H1 (cell line): ENCODE results near the gene TACR2. TPM values are rescaled to one million over a fixed set of nuclear protein-coding genes. Genes with fewer than 3 reads are reported as not detected.
A peak's percentile ranks its signal among the peaks of the same experiment; 100 is the strongest.

Source experiments
- CTCF ChIA-PET: fragments of 300-600 bp; sonication (Branson Sonifier 250); formaldehyde crosslinking; loops from one replicate; lab custom pipeline; 2021; ENCODE audit not compliant: partially characterized antibody; lab: Charles Lee
- POLR2A ChIA-PET: fragments of 300-600 bp; sonication (Branson Sonifier 250); formaldehyde crosslinking; loops from one replicate; lab custom pipeline; 2021; ENCODE audit warnings: inconsistent platforms; ENCODE audit not compliant: partially characterized antibody; lab: Charles Lee
- DNase-seq, 2 experiments: peaks; one replicate each; pipeline versions ENCODE4 v3.0.0 to v3.0.0-alpha.2; 2010 to 2022; ENCODE audit warnings: low spot score in 2 of 2, low read depth in 1 of 2, mixed read lengths in 1 of 2
- FAIRE-seq: peaks from 2 replicates; lab custom pipeline; 2011; peaks lifted over from hg19 to GRCh38; lab: Jason Lieb, UNC
- H2AFZ ChIP-seq: 2 replicates; pipeline ENCODE4 v1.8.1; 2012; ENCODE audit warnings: low read length, inconsistent platforms
- H2AK5ac ChIP-seq: 2 replicates; pipeline ENCODE4 v1.6.1; 2013; ENCODE audit warnings: low read depth, low read length
- H2BK120ac ChIP-seq: replicated peaks from 2 replicates; pipeline ENCODE3; 2013; ENCODE audit warnings: low read depth, low read length, inconsistent platforms
- H2BK12ac ChIP-seq: 2 replicates; pipeline ENCODE4 v1.6.1; 2013; ENCODE audit warnings: low read depth, low read length
- H2BK15ac ChIP-seq: 2 replicates; pipeline ENCODE4 v1.6.1; 2013; ENCODE audit warnings: low read length
- H2BK20ac ChIP-seq: 2 replicates; pipeline ENCODE4 v1.6.1; 2013; ENCODE audit warnings: low read length
- H2BK5ac ChIP-seq: 2 replicates; pipeline ENCODE4 v1.6.1; 2013; ENCODE audit warnings: low read depth, low read length
- H3K14ac ChIP-seq: 2 replicates; pipeline ENCODE4 v1.6.1; 2013; ENCODE audit warnings: inconsistent platforms; ENCODE audit not compliant: insufficient read length
- H3K18ac ChIP-seq: 2 replicates; pipeline ENCODE4 v1.6.1; 2013; ENCODE audit warnings: low read length; ENCODE audit errors: extremely low read depth
- H3K23ac ChIP-seq: 2 replicates; pipeline ENCODE4 v1.6.1; 2013; ENCODE audit warnings: inconsistent platforms; ENCODE audit not compliant: insufficient read length
- H3K23me2 ChIP-seq: 2 replicates; pipeline ENCODE4 v1.6.1; 2013; ENCODE audit warnings: low read depth, low read length
- H3K27ac ChIP-seq: 2 replicates; pipeline ENCODE4 v1.6.1; 2011; ENCODE audit warnings: low read depth, low read length, inconsistent platforms
- H3K27me3 ChIP-seq, 4 experiments: replicated peaks in 1 of 4; 1 replicate in 1 of 4; 2 replicates in 3 of 4; pipeline versions ENCODE4 v1.6.1 to v1.8.1; 2011 to 2013; ENCODE audit warnings: low read length in 3 of 4, mild to moderate bottlenecking in 3 of 4, inconsistent platforms in 2 of 4, mixed read lengths in 2 of 4, moderate library complexity in 1 of 4; ENCODE audit not compliant: control insufficient read depth in 3 of 4, insufficient read depth in 3 of 4; ENCODE audit errors: extremely low read depth in 1 of 4
- H3K36me3 ChIP-seq, 4 experiments: 2 replicates each; pipeline versions ENCODE4 v1.6.1 to v1.8.1; 2011 to 2013; ENCODE audit warnings: mild to moderate bottlenecking in 4 of 4, low read length in 3 of 4, moderate library complexity in 2 of 4, control low read depth in 1 of 4, inconsistent platforms in 1 of 4; ENCODE audit not compliant: insufficient read depth in 4 of 4, control insufficient read depth in 2 of 4
- H3K4ac ChIP-seq: replicated peaks from 2 replicates; pipeline ENCODE3; 2013; ENCODE audit warnings: low read length, low read depth, mixed read lengths, inconsistent platforms; ENCODE audit not compliant: insufficient read length
- H3K4me1 ChIP-seq, 4 experiments: replicated peaks in 1 of 4; 1 replicate in 1 of 4; 2 replicates in 3 of 4; pipeline versions ENCODE4 v1.6.1 to v1.8.1; 2011 to 2013; ENCODE audit warnings: low read length in 3 of 4, inconsistent platforms in 2 of 4, mixed read lengths in 1 of 4; ENCODE audit not compliant: insufficient read depth in 4 of 4, control insufficient read depth in 3 of 4
- H3K4me2 ChIP-seq, 2 experiments: 2 replicates each; pipeline versions ENCODE4 v1.6.1 to v1.8.1; 2011 to 2013; ENCODE audit warnings: low read depth in 2 of 2, low read length in 2 of 2, control low read depth in 1 of 2, inconsistent platforms in 1 of 2, mild to moderate bottlenecking in 1 of 2; ENCODE audit not compliant: insufficient read depth in 1 of 2
- H3K4me3 ChIP-seq, 4 experiments: fragments of 200-600, 300-600 bp in 1 of 4; sonication (generic), shearing (Covaris generic), sonication (Bioruptor Twin) in 1 of 4; 2 replicates each; pipeline versions ENCODE4 v1.5.1 to v1.8.1; 2011 to 2016; ENCODE audit warnings: low read length in 4 of 4, low read depth in 3 of 4, control low read depth in 2 of 4, inconsistent platforms in 2 of 4, mild to moderate bottlenecking in 2 of 4, mixed read lengths in 1 of 4, moderate library complexity in 1 of 4; ENCODE audit not compliant: insufficient read depth in 2 of 4; ENCODE audit errors: extremely low read depth in 1 of 4
- H3K56ac ChIP-seq: replicated peaks from 2 replicates; pipeline ENCODE3; 2013; ENCODE audit warnings: low read depth, mild to moderate bottlenecking, mixed read lengths, low read length, inconsistent platforms; ENCODE audit not compliant: insufficient read length
- H3K79me1 ChIP-seq: 2 replicates; pipeline ENCODE4 v1.6.1; 2013; ENCODE audit warnings: low read depth, low read length, control low read depth
- H3K79me2 ChIP-seq, 2 experiments: 2 replicates each; pipeline versions ENCODE4 v1.6.1 to v1.8.1; 2012 to 2013; ENCODE audit warnings: low read length in 2 of 2, mild to moderate bottlenecking in 2 of 2, inconsistent platforms in 1 of 2; ENCODE audit not compliant: insufficient read depth in 2 of 2, control insufficient read depth in 1 of 2
- H3K9ac ChIP-seq, 4 experiments: replicated peaks in 1 of 4; 1 replicate in 1 of 4; 2 replicates in 3 of 4; pipeline versions ENCODE4 v1.6.1 to v1.8.1; 2011 to 2013; ENCODE audit warnings: low read depth in 3 of 4, low read length in 3 of 4, control low read depth in 2 of 4, mild to moderate bottlenecking in 2 of 4, moderate library complexity in 2 of 4, inconsistent platforms in 1 of 4; ENCODE audit errors: extremely low read depth in 1 of 4
- H3K9me3 ChIP-seq, 2 experiments: 2 replicates each; pipeline versions ENCODE4 v1.6.1 to v1.8.1; 2012 to 2013; ENCODE audit warnings: mild to moderate bottlenecking in 2 of 2, moderate library complexity in 2 of 2, control low read depth in 1 of 2, inconsistent platforms in 1 of 2, low read depth in 1 of 2, low read length in 1 of 2, mixed read lengths in 1 of 2; ENCODE audit not compliant: insufficient read depth in 2 of 2
- H4K20me1 ChIP-seq, 2 experiments: replicated peaks in 1 of 2; 2 replicates each; pipeline versions ENCODE3 to v1.8.1; 2011 to 2013; ENCODE audit warnings: inconsistent platforms in 2 of 2, low read length in 2 of 2, mild to moderate bottlenecking in 1 of 2; ENCODE audit not compliant: insufficient read depth in 2 of 2, control insufficient read depth in 1 of 2
- H4K5ac ChIP-seq: 2 replicates; pipeline ENCODE4 v1.6.1; 2013; ENCODE audit warnings: low read length, low read depth, mixed read lengths, inconsistent platforms; ENCODE audit not compliant: insufficient read length
- H4K8ac ChIP-seq: 2 replicates; pipeline ENCODE4 v1.8.0; 2013; ENCODE audit warnings: mild to moderate bottlenecking, moderate library complexity, low read length, inconsistent platforms; ENCODE audit not compliant: insufficient read depth; ENCODE audit errors: extremely low read depth
- H4K91ac ChIP-seq: replicated peaks from 2 replicates; pipeline ENCODE3; 2013; ENCODE audit warnings: low read length, mixed read lengths, inconsistent platforms; ENCODE audit not compliant: insufficient read length
- KDM4A ChIP-seq: IDR thresholded peaks from one replicate; pipeline ENCODE4 v1.7.1; 2012; ENCODE audit warnings: low read depth, mild to moderate bottlenecking, moderate library complexity, low read length, inconsistent platforms; ENCODE audit not compliant: severe bottlenecking
- POLR2AphosphoS5 ChIP-seq: IDR thresholded peaks from 2 replicates; pipeline ENCODE4 v1.6.1; 2011; ENCODE audit warnings: low read depth, low read length
- RAD21 ChIP-seq, 2 experiments: IDR thresholded peaks in 1 of 2; conservative IDR thresholded peaks in 1 of 2; 2 replicates each; pipeline ENCODE4 v1.6.1; 2011; ENCODE audit warnings: low read depth in 2 of 2, low read length in 2 of 2, improper control_type of control experiment in 1 of 2, inconsistent platforms in 1 of 2, mild to moderate bottlenecking in 1 of 2, moderate library complexity in 1 of 2
- WGBS, 2 experiments: shearing (Covaris generic) in 1 of 2; methylation state at CpG; one replicate each; pipeline versions ENCODE4 v1.1.6 to v1.1.7; 2013 to 2015; ENCODE audit warnings: low lambda C conversion rate in 2 of 2, mixed read lengths in 2 of 2, inconsistent platforms in 1 of 2, low coverage in 1 of 2, missing lambda C conversion rate in 1 of 2; ENCODE audit not compliant: insufficient replicate concordance in 2 of 2, insufficient coverage in 1 of 2, insufficient read length in 1 of 2; ENCODE audit errors: extremely low coverage in 1 of 2, missing lambda C conversion rate in 1 of 2; 5-methylcytosine and 5-hydroxymethylcytosine counted together
- polyA plus RNA-seq, 7 experiments: library from polyadenylated mRNA; depleted of rRNA in 3 of 7; stranded (reverse) in 5 of 7; unstranded in 2 of 7; fragments of >200 nt in 5 of 7; fragments of 200-250 nt in 2 of 7; gene quantifications; 1 replicate in 5 of 7; 2 replicates in 1 of 7; 4 replicates in 1 of 7; pipeline versions ENCODE4 v1.2.1 to v1.2.3, GENCODE V29; 2011 to 2013; ENCODE audit warnings: missing spikeins in 2 of 7, mixed read lengths in 2 of 7
- total RNA-seq: library from RNA; stranded (reverse); fragmentation: NEBNext Ultra II Directional; extraction: Animal tissue kit (Norgen Biotek cat#: 25700); gene quantifications from 2 replicates; pipeline ENCODE4 v1.2.1, GENCODE V29; 2021
- TF ChIP-seq, protein P1 (sequence below): IDR thresholded peaks from 2 replicates; pipeline ENCODE4 v1.6.1; 2012; ENCODE audit warnings: inconsistent platforms
- TF ChIP-seq, protein P2 (sequence below), 3 experiments: IDR thresholded peaks; 1 replicate in 2 of 3; 2 replicates in 1 of 3; pipeline versions ENCODE4 v1.5.1 to v1.6.1; 2011; ENCODE audit warnings: low read length in 3 of 3, mild to moderate bottlenecking in 3 of 3, inconsistent platforms in 2 of 3, low read depth in 1 of 3, moderate library complexity in 1 of 3; ENCODE audit not compliant: insufficient read depth in 1 of 3; ENCODE audit errors: control extremely low read depth in 1 of 3

The TACR2 gene
- total and polyA plus RNA-seq, 2 of the 8 experiments (the other 6 are each of a cell fraction or from before 2014, with no cell fraction given): 0.06 TPM; not detected in 1

DNA sequence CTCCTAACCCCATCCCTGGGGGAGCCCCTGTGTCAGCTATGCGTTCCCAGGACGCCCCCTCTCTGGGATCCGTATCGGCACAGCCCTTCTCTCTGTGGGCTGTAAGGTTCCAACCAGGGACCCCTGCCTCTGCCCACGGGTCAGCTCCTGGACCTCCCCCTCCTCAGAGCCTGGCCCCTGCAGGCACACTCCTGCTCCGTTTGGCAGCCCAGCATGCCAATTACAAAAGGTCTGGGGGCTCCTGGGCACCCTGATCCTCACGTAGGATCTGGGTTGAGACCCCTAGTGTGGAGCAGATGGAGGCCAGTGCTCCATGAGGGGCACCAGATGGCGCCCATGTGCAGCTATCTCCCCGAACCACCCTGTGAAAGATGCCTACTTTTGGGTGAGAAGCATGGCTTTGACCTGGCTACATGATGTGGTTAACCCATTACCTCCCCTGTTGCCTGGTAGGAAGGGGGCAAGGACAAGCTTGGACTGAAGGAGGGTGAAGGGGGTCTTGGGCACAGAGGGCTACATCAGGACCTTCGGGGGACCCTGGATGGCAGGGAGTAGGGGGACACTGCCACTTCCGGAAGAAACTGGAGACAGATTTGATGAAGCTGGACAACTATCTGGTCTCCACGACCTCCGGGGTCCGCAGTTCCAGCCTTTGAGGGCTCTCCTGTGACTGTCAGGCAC lies 9.0 kb downstream of the TACR2 start:
- 66% methylated on average over 14 of the region's 14 CpGs; no CpG with 5 or more reads in 1 of the 2 experiments for WGBS, 2 experiments
- Histone ChIP-seq H2AFZ (no peak overlapping the region; the same call in 1 of the 2 replicates), H2BK120ac (no peak overlapping the region), H4K91ac (peak overlapping the region; percentile 61), H3K79me1 (no peaks in the 10 kb centered on the region), H3K4ac (no peak overlapping the region), H2BK5ac (peak overlapping the region; percentile 76), H3K9ac (no peak overlapping the region; a peak in 1 of 7 replicates), H3K27me3 (no peaks in the 10 kb centered on the region), H3K79me2 (no peaks in the 10 kb centered on the region), H3K23ac (no peak overlapping the region), H2BK15ac (peak overlapping the region; percentile 94), H2BK12ac (peak overlapping the region; percentile 86; the same call in 1 of the 2 replicates), H3K56ac (no peak overlapping the region), H3K36me3 (0 out of 8 replicates have a peak, but pooled peaks cover 0 to 2% (median under 1%) of the 10 kb centered on the region in 4 experiments), H3K4me2 (no peak overlapping the region), H4K5ac (no peak overlapping the region), H3K18ac (peak overlapping the region; percentile 26; the same call in 1 of the 2 replicates), H3K9me3 (no peaks in the 10 kb centered on the region), H2AK5ac (0 out of 2 replicates have a peak overlapping the region, but pooled peaks have one; percentile 4), H3K4me1 (peaks cover 0 to 10% (median 7%) of the 10 kb centered on the region in 4 experiments; a peak in 6 of 7 replicates), H4K20me1 (no peaks in the 10 kb centered on the region), H3K27ac (no peak overlapping the region), H3K4me3 (no peak overlapping the region), H3K14ac (no peak overlapping the region), H2BK20ac (0 out of 2 replicates have a peak overlapping the region, but pooled peaks have one; percentile 48), H3K23me2 (no peaks in the 10 kb centered on the region), H4K8ac (no peak overlapping the region)
- FAIRE-seq (no peak), DNase-seq (peak in 1 of 2 experiments; percentile 65)
- CTCF ChIA-PET: interaction anchor here (0.6 to 7.6 kb wide), 61 partner anchors 9 to 314 kb away, joined by 3 to 69 read pairs (median 4); partner anchors contain the start of genes HK1, HKDC1, TACR2 and TSPAN15
- POLR2A ChIA-PET: interaction anchor here (0.7 to 1.8 kb wide), 7 partner anchors 9 to 231 kb away, joined by 3 to 6 read pairs (median 3); no protein-coding TSS in a partner anchor
- peak; percentile 4 for TF ChIP-seq KDM4A
- TF ChIP-seq, protein P1, sequence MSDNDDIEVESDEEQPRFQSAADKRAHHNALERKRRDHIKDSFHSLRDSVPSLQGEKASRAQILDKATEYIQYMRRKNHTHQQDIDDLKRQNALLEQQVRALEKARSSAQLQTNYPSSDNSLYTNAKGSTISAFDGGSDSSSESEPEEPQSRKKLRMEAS: peak; percentile 23; the same call in 1 of the 2 replicates
- TF ChIP-seq POLR2AphosphoS5: no peak
- TF ChIP-seq, protein P2, sequence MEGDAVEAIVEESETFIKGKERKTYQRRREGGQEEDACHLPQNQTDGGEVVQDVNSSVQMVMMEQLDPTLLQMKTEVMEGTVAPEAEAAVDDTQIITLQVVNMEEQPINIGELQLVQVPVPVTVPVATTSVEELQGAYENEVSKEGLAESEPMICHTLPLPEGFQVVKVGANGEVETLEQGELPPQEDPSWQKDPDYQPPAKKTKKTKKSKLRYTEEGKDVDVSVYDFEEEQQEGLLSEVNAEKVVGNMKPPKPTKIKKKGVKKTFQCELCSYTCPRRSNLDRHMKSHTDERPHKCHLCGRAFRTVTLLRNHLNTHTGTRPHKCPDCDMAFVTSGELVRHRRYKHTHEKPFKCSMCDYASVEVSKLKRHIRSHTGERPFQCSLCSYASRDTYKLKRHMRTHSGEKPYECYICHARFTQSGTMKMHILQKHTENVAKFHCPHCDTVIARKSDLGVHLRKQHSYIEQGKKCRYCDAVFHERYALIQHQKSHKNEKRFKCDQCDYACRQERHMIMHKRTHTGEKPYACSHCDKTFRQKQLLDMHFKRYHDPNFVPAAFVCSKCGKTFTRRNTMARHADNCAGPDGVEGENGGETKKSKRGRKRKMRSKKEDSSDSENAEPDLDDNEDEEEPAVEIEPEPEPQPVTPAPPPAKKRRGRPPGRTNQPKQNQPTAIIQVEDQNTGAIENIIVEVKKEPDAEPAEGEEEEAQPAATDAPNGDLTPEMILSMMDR (IDR thresholded peaks at IDR 0.05; ENCODE audit: control extremely low read depth in 1 of 3, insufficient read depth in 1 of 3, low read depth in 1 of 3, low read length in 3 of 3): peak; percentile 58 to 74 (median 72)
- TF ChIP-seq RAD21 (IDR thresholded peaks at IDR 0.05 in 1 of 2, conservative IDR thresholded peaks at IDR 0.05 in 1 of 2; ENCODE audit: low read depth in 2 of 2, low read length in 2 of 2): peak; percentile 50 to 64
